Chondrocyte (in vitro differentiated cells): ENCODE results near the gene NEK2. TPM values are rescaled to one million over a fixed set of nuclear protein-coding genes. Genes with fewer than 3 reads are reported as not detected.

Experiments
- DNase-seq: peaks from one replicate; pipeline ENCODE4 v3.0.0; 2021; ENCODE audit warnings: mixed read lengths, low spot score
- H3K27ac Mint-ChIP-seq: one replicate; pipeline ENCODE4 v1.8.0; 2021; ENCODE audit warnings: mild to moderate bottlenecking, moderate library complexity, mixed read lengths; ENCODE audit not compliant: unreplicated experiment
- H3K27me3 Mint-ChIP-seq: 2 replicates; pipeline ENCODE4 v1.8.0; 2021; ENCODE audit warnings: low read depth, mixed read lengths
- H3K36me3 Mint-ChIP-seq: 2 replicates; pipeline ENCODE4 v1.8.0; 2021; ENCODE audit warnings: low read depth, mixed read lengths
- H3K4me1 Mint-ChIP-seq: 2 replicates; pipeline ENCODE4 v1.8.0; 2021; ENCODE audit warnings: low read depth, mild to moderate bottlenecking, mixed read lengths
- H3K4me3 Mint-ChIP-seq: one replicate; pipeline ENCODE4 v1.8.0; 2021; ENCODE audit warnings: mild to moderate bottlenecking, moderate library complexity, mixed read lengths; ENCODE audit not compliant: unreplicated experiment
- H3K9me3 Mint-ChIP-seq: 2 replicates; pipeline ENCODE4 v1.8.0; 2021; ENCODE audit warnings: low read depth, mixed read lengths
- CTCF ChIP-seq: fragments of 200-600 bp; sonication (generic); IDR thresholded peaks from 2 replicates; pipeline ENCODE4 v1.5.0; 2021; ENCODE audit warnings: antibody characterized with exemption, mild to moderate bottlenecking, moderate library complexity
- total RNA-seq: library from RNA; stranded (reverse); gene quantifications from 3 replicates; pipeline ENCODE4 v1.2.1, GENCODE V29; 2021

NEK2 gene
- total RNA-seq, 1 donor from 2014 or later = 3.2 TPM

GRCh38 chr1:211625040-211625439 is 50.4 kb downstream of the NEK2 start:
- Mint-ChIP-seq H3K4me3 (no peak overlapping the region), H3K27ac (no peak overlapping the region), H3K4me1 (peaks cover 6% of the 10 kb centered on the region), H3K27me3 (peaks cover 3% of the 10 kb centered on the region), H3K36me3 (no peaks in the 10 kb centered on the region), H3K9me3 (no peaks in the 10 kb centered on the region)
- TF ChIP-seq CTCF = peak; percentile 59
- DNase-seq = peak; percentile 14

GRCh38 chr1:211623515-211623914 is 51.9 kb downstream of the NEK2 start:
- H3K4me3 Mint-ChIP-seq = no peak overlapping the region
- no peak overlapping the region for H3K27ac Mint-ChIP-seq
- TF ChIP-seq CTCF = no peak
- peaks cover 4% of the 10 kb centered on the region for H3K4me1 Mint-ChIP-seq
- peak; percentile 9 for DNase-seq
- no peaks in the 10 kb centered on the region for H3K9me3 Mint-ChIP-seq
- H3K36me3 Mint-ChIP-seq = no peaks in the 10 kb centered on the region
- H3K27me3 Mint-ChIP-seq = peaks cover 3% of the 10 kb centered on the region

- Mint-ChIP-seq H3K36me3 (no peaks in the 10 kb centered on the region), H3K9me3 (no peaks in the 10 kb centered on the region), H3K27me3 (peaks cover 3% of the 10 kb centered on the region), H3K27ac (no peak overlapping the region), H3K4me1 (no peaks in the 10 kb centered on the region), H3K4me3 (no peak overlapping the region)
- no peak for TF ChIP-seq CTCF
- no peak for DNase-seq
These were observed 53.8 kb downstream of the NEK2 start for GRCh38 chr1:211621447-211622198.

GRCh38 chr1:211620097-211620496 is 55.3 kb downstream of the NEK2 start:
- Mint-ChIP-seq H3K36me3 (no peaks in the 10 kb centered on the region), H3K27ac (no peak overlapping the region), H3K27me3 (peaks cover 2% of the 10 kb centered on the region), H3K4me3 (no peak overlapping the region), H3K4me1 (no peaks in the 10 kb centered on the region), H3K9me3 (no peaks in the 10 kb centered on the region)
- no peak for DNase-seq
- no peak for TF ChIP-seq CTCF

GRCh38 chr1:211619033-211619996 is 56.1 kb downstream of the NEK2 start:
- H3K27ac Mint-ChIP-seq = no peak overlapping the region
- DNase-seq = no peak
- no peaks in the 10 kb centered on the region for H3K9me3 Mint-ChIP-seq
- H3K4me1 Mint-ChIP-seq = peaks cover 2% of the 10 kb centered on the region
- TF ChIP-seq CTCF = no peak
- no peaks in the 10 kb centered on the region for H3K27me3 Mint-ChIP-seq
- H3K4me3 Mint-ChIP-seq = no peak overlapping the region
- H3K36me3 Mint-ChIP-seq = no peaks in the 10 kb centered on the region
